ENCODE measurements around the gene MEAF6.

Gene MEAF6

GRCh38 chr1:37468037-37468436 is 46.5 kb downstream of the MEAF6 start:
- TF ChIP-seq FOXM1 (IDR thresholded peaks at IDR 0.05; ENCODE audit: borderline replicate concordance, low read depth) (no peak), CEBPB (IDR thresholded peaks at IDR 0.05) (no peak), NFIC (IDR thresholded peaks at IDR 0.05) (no peak), TCF12 (IDR thresholded peaks at IDR 0.05; ENCODE audit: low read depth) (no peak), MAX (IDR thresholded peaks at IDR 0.05) (no peak), REST (IDR thresholded peaks at IDR 0.05; ENCODE audit: low read depth) (no peak), TEAD4 (IDR thresholded peaks at IDR 0.05) (no peak), RAD21 (IDR thresholded peaks at IDR 0.05; ENCODE audit: low read depth) (no peak), EP300 (IDR thresholded peaks at IDR 0.05; ENCODE audit: borderline replicate concordance) (no peak), TAF1 (IDR thresholded peaks at IDR 0.05; ENCODE audit: low read depth) (no peak), USF1 (IDR thresholded peaks at IDR 0.05) (no peak)

GRCh38 chr1:37465593-37466517 is 48.7 kb downstream of the MEAF6 start:
- no peak for TF ChIP-seq EGR1 (IDR thresholded peaks at IDR 0.05)
- no peak for TF ChIP-seq YY1 (IDR thresholded peaks at IDR 0.05; ENCODE audit: low read depth)

- no peak for TF ChIP-seq TEAD4 (IDR thresholded peaks at IDR 0.05)
- no peak for TF ChIP-seq ZBTB7A (IDR thresholded peaks at IDR 0.05; ENCODE audit: low read depth)
- TF ChIP-seq CREB1 (IDR thresholded peaks at IDR 0.05; ENCODE audit: low read depth), result no peak
- no peak for TF ChIP-seq MAX (IDR thresholded peaks at IDR 0.05)
- no peak for TF ChIP-seq FOXM1 (IDR thresholded peaks at IDR 0.05; ENCODE audit: borderline replicate concordance, low read depth)
- TF ChIP-seq USF1 (IDR thresholded peaks at IDR 0.05), result no peak
These were observed 50.1 kb downstream of the MEAF6 start for GRCh38 chr1:37464443-37464842.

GRCh38 chr1:37461698-37462436 is 52.7 kb downstream of the MEAF6 start:
- TF ChIP-seq MAX (IDR thresholded peaks at IDR 0.05), result no peak
- no peak for TF ChIP-seq TAF1 (IDR thresholded peaks at IDR 0.05; ENCODE audit: low read depth)
- TF ChIP-seq CEBPB (IDR thresholded peaks at IDR 0.05), result no peak
- TF ChIP-seq TEAD4 (IDR thresholded peaks at IDR 0.05), result no peak
- no peak for TF ChIP-seq RAD21 (IDR thresholded peaks at IDR 0.05; ENCODE audit: low read depth)
- TF ChIP-seq USF1 (IDR thresholded peaks at IDR 0.05), result no peak

- no peak for TF ChIP-seq TEAD4 (IDR thresholded peaks at IDR 0.05)
- TF ChIP-seq REST (IDR thresholded peaks at IDR 0.05; ENCODE audit: low read depth), result no peak
- TF ChIP-seq YY1 (IDR thresholded peaks at IDR 0.05; ENCODE audit: low read depth), result no peak
- no peak for TF ChIP-seq ZBTB7A (IDR thresholded peaks at IDR 0.05; ENCODE audit: low read depth)
- TF ChIP-seq CEBPB (IDR thresholded peaks at IDR 0.05), result no peak
- no peak for TF ChIP-seq USF1 (IDR thresholded peaks at IDR 0.05)
- no peak for TF ChIP-seq CREB1 (IDR thresholded peaks at IDR 0.05; ENCODE audit: low read depth)
- TF ChIP-seq RAD21 (IDR thresholded peaks at IDR 0.05; ENCODE audit: low read depth), result no peak
- TF ChIP-seq MAX (IDR thresholded peaks at IDR 0.05), result no peak
- TF ChIP-seq NFIC (IDR thresholded peaks at IDR 0.05), result no peak
- no peak for TF ChIP-seq TAF1 (IDR thresholded peaks at IDR 0.05; ENCODE audit: low read depth)
- TF ChIP-seq FOXM1 (IDR thresholded peaks at IDR 0.05; ENCODE audit: borderline replicate concordance, low read depth), result no peak
- no peak for TF ChIP-seq EGR1 (IDR thresholded peaks at IDR 0.05)
- TF ChIP-seq TCF12 (IDR thresholded peaks at IDR 0.05; ENCODE audit: low read depth), result no peak
- TF ChIP-seq EP300 (IDR thresholded peaks at IDR 0.05; ENCODE audit: borderline replicate concordance), result no peak
These were observed 56.0 kb downstream of the MEAF6 start for GRCh38 chr1:37458551-37458950.
